Thyroid gland (tissue), 4 donors: ENCODE measurements around the gene SAMD11. TPM values are rescaled to one million over a fixed set of nuclear protein-coding genes. Genes with fewer than 3 reads are reported as not detected.

Source experiments
- DNase-seq, 2 donors: peaks; one replicate each; pipeline ENCODE4 v3.0.0-alpha.2; 2019
- H3K27ac ChIP-seq, 3 donors: fragments of 200-600 bp; sonication (generic); 1 replicate in 2 of 3; 2 replicates in 1 of 3; pipeline ENCODE4 v1.5.1; 2016 to 2019; ENCODE audit warnings: mild to moderate bottlenecking in 1 of 3, moderate library complexity in 1 of 3
- H3K27me3 ChIP-seq: fragments of 200-600 bp; sonication (generic); one replicate; pipeline ENCODE4 v1.5.1; 2019
- H3K36me3 ChIP-seq, 2 donors: fragments of 200-600 bp; sonication (generic); one replicate each; pipeline ENCODE4 v1.5.1; 2016 to 2019
- H3K4me1 ChIP-seq, 2 donors: fragments of 200-600 bp; sonication (generic); one replicate each; pipeline ENCODE4 v1.5.1; 2017 to 2019
- H3K4me3 ChIP-seq, 3 donors: fragments of 200-600 bp; sonication (generic); replicated peaks in 1 of 3; 1 replicate in 2 of 3; 2 replicates in 1 of 3; pipeline ENCODE4 v1.5.1; 2016; ENCODE audit warnings: mild to moderate bottlenecking in 1 of 3
- H3K9me3 ChIP-seq: fragments of 200-600 bp; sonication (generic); one replicate; pipeline ENCODE4 v1.5.1; 2017
- POLR2A ChIP-seq, 2 donors: fragments of 450-650 bp; IDR thresholded peaks; one replicate each; pipeline ENCODE4 v1.6.1; 2017; ENCODE audit warnings: antibody characterized with exemption in 2 of 2, mild to moderate bottlenecking in 2 of 2, moderate library complexity in 1 of 2
- WGBS, 2 donors: methylation state at CpG; one replicate each; pipeline ENCODE4 v1.1.5; 2017; 5-methylcytosine and 5-hydroxymethylcytosine counted together
- intact Hi-C: fragments of 100-400 bp; cut with DNase I; formaldehyde crosslinking; loops from one replicate; pipeline ENCODE4 v1.15.1; 2023
- total RNA-seq, 4 donors: library from RNA; depleted of rRNA; stranded (reverse); fragments of >200 nt; gene quantifications; one replicate each; pipeline ENCODE4 v1.2.3, GENCODE V29; 2016
- TF ChIP-seq, protein P1 (sequence below), 6 experiments: fragments of 200-600 bp in 3 of 6; fragments of 450-650 bp in 3 of 6; sonication (generic) in 3 of 6; IDR thresholded peaks; one replicate each; pipeline ENCODE4 v1.5.1; 2016 to 2019; ENCODE audit warnings: antibody characterized with exemption in 6 of 6, mild to moderate bottlenecking in 2 of 6, inconsistent platforms in 1 of 6, moderate library complexity in 1 of 6

SAMD11 gene
- total RNA-seq, 4 donors from 2014 or later, result 4.1 to 11.2 (median 6.3) TPM

DNA sequence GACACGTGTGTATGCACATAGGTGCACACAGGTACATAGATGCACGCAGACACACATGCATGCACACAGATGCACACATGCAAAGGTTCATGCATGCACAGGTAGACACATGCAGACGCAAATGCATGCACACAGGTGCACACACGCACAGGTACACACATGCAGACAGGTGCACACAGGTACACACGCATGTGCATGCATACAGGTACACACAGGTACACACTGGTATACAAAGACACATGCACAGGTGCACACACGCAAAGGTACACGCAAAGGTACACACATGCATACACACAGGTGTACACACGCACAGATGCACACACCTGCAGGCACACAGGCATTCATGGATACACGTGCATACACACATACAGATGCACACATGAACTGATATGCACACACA is 26.5 kb downstream of the SAMD11 start:
- DNase-seq, result no peak
- H3K9me3 ChIP-seq, result no peaks in the 10 kb centered on the region
- no peaks in the 10 kb centered on the region for H3K27me3 ChIP-seq
- TF ChIP-seq, protein P1, sequence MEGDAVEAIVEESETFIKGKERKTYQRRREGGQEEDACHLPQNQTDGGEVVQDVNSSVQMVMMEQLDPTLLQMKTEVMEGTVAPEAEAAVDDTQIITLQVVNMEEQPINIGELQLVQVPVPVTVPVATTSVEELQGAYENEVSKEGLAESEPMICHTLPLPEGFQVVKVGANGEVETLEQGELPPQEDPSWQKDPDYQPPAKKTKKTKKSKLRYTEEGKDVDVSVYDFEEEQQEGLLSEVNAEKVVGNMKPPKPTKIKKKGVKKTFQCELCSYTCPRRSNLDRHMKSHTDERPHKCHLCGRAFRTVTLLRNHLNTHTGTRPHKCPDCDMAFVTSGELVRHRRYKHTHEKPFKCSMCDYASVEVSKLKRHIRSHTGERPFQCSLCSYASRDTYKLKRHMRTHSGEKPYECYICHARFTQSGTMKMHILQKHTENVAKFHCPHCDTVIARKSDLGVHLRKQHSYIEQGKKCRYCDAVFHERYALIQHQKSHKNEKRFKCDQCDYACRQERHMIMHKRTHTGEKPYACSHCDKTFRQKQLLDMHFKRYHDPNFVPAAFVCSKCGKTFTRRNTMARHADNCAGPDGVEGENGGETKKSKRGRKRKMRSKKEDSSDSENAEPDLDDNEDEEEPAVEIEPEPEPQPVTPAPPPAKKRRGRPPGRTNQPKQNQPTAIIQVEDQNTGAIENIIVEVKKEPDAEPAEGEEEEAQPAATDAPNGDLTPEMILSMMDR (IDR thresholded peaks at IDR 0.05), result no peak
- no peak for TF ChIP-seq POLR2A (IDR thresholded peaks at IDR 0.05)
- H3K4me3 ChIP-seq, result no peak overlapping the region
- H3K4me1 ChIP-seq, result no peaks in the 10 kb centered on the region
- WGBS, 2 donors, result 96 to 98% methylated on average over 9 of the region's 9 CpGs
- no peak overlapping the region for H3K27ac ChIP-seq
- intact Hi-C loops, result no loop called here
- peaks cover 57 to 77% of the 10 kb centered on the region in 2 donors for H3K36me3 ChIP-seq

- TF ChIP-seq POLR2A (IDR thresholded peaks at IDR 0.05), result no peak
- TF ChIP-seq, protein P1 (IDR thresholded peaks at IDR 0.05), result no peak
Observed at GRCh38 chr1:950881-951280, 27.2 kb downstream of the SAMD11 start.

GRCh38 chr1:951364-951763 is 27.6 kb downstream of the SAMD11 start:
- intact Hi-C loops, result no loop called here
- TF ChIP-seq POLR2A (IDR thresholded peaks at IDR 0.05), result no peak
- Histone ChIP-seq H3K27ac (no peak overlapping the region), H3K27me3 (no peaks in the 10 kb centered on the region), H3K4me3 (no peak overlapping the region), H3K9me3 (no peaks in the 10 kb centered on the region), H3K36me3 (peaks cover 67 to 83% of the 10 kb centered on the region in 2 donors), H3K4me1 (no peaks in the 10 kb centered on the region)
- 77 to 81% methylated on average over 6 of the region's 6 CpGs for WGBS, 2 donors
- DNase-seq, result no peak

More at GRCh38 chr1:950881-951280, 27.2 kb downstream of the SAMD11 start:
- intact Hi-C loops, result no loop called here
- H3K36me3 ChIP-seq, result peaks cover 64 to 82% of the 10 kb centered on the region in 2 donors
- no peak overlapping the region for H3K4me3 ChIP-seq
- WGBS, 2 donors, result 97% methylated on average over 12 to 16 of the region's 23 CpGs
- H3K9me3 ChIP-seq, result no peaks in the 10 kb centered on the region
- H3K4me1 ChIP-seq, result no peaks in the 10 kb centered on the region
- no peaks in the 10 kb centered on the region for H3K27me3 ChIP-seq
- DNase-seq, result no peak
- H3K27ac ChIP-seq, result no peak overlapping the region

DNA sequence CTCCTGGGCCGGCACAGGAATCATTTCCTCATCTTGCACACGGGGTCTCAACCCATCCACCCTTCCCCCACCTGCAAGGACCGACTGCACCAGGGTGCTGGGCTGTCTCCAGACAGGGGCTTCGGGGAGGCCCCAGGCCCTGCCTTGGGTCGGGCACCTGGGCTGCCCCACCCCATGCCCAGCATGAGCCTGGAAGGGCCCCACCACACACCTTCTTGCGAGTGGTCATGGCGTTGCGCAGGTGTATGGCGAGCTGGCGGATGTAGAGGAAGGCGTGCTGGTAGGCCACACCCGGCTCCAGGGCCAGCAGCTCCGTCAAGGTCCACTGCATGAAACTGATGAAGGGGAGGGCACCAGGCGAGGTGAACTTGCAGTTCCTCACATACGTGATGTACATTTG is 28.5 kb downstream of the SAMD11 start:
- Histone ChIP-seq H3K27ac (no peak overlapping the region), H3K27me3 (no peaks in the 10 kb centered on the region), H3K36me3 (peaks cover 74 to 83% of the 10 kb centered on the region in 2 donors), H3K9me3 (no peaks in the 10 kb centered on the region), H3K4me1 (no peaks in the 10 kb centered on the region), H3K4me3 (no peak overlapping the region)
- intact Hi-C loops, result no loop called here
- TF ChIP-seq, protein P1 (IDR thresholded peaks at IDR 0.05), result no peak
- no peak for TF ChIP-seq POLR2A (IDR thresholded peaks at IDR 0.05)
- DNase-seq, result no peak
- 92 to 94% methylated on average over 12 of the region's 15 CpGs for WGBS, 2 donors

- WGBS, 2 donors, result 78% methylated on average over 3 of the region's 7 CpGs; no CpG with 5 or more reads in 1 of the 2 donors
- H3K9me3 ChIP-seq, result no peaks in the 10 kb centered on the region
- H3K27ac ChIP-seq, result no peak overlapping the region
- peaks cover 74 to 79% of the 10 kb centered on the region in 2 donors for H3K36me3 ChIP-seq
- H3K4me1 ChIP-seq, result peaks cover 0 to 4% of the 10 kb centered on the region in 2 donors
- H3K4me3 ChIP-seq, result no peak overlapping the region
- no peak for TF ChIP-seq POLR2A (IDR thresholded peaks at IDR 0.05)
- TF ChIP-seq, protein P1 (IDR thresholded peaks at IDR 0.05), result no peak
- intact Hi-C loops, result no loop called here
- DNase-seq, result no peak
- H3K27me3 ChIP-seq, result no peaks in the 10 kb centered on the region
Observed at GRCh38 chr1:952603-953002, 28.9 kb downstream of the SAMD11 start.
